WI38 (cell line): ENCODE data around the gene ELMO1.

ENCODE experiments used
- H3K4me3 ChIP-seq: 2 replicates; pipeline ENCODE4 v1.5.1; 2011; ENCODE audit warnings: low read depth, mild to moderate bottlenecking, control low read depth, low read length
- CTCF ChIP-seq: IDR thresholded peaks from 2 replicates; pipeline ENCODE4 v1.5.1; 2012; ENCODE audit warnings: low read depth, mild to moderate bottlenecking, control low read depth, low read length

ELMO1 gene

GRCh38 chr7:36844374-36844773, 604.3 kb downstream of the ELMO1 start:
- no peak for TF ChIP-seq CTCF

GRCh38 chr7:36840904-36841303, 607.8 kb downstream of the ELMO1 start:
- no peak overlapping the region for H3K4me3 ChIP-seq
- TF ChIP-seq CTCF = no peak

More at GRCh38 chr7:36844374-36844773, 604.3 kb downstream of the ELMO1 start:
- H3K4me3 ChIP-seq = no peak overlapping the region

GRCh38 chr7:36838616-36839225, 609.9 kb downstream of the ELMO1 start:
- no peak for TF ChIP-seq CTCF
- no peak overlapping the region for H3K4me3 ChIP-seq

- TF ChIP-seq CTCF = no peak
- no peak overlapping the region for H3K4me3 ChIP-seq
Observed at GRCh38 chr7:36831049-36831448, 617.6 kb downstream of the ELMO1 start.

- no peak for TF ChIP-seq CTCF
- no peak overlapping the region for H3K4me3 ChIP-seq
Observed at GRCh38 chr7:36827726-36828703, 620.6 kb downstream of the ELMO1 start.

- no peak for TF ChIP-seq CTCF
- no peak overlapping the region for H3K4me3 ChIP-seq
Observed at GRCh38 chr7:36825501-36825900, 623.2 kb downstream of the ELMO1 start.

GRCh38 chr7:36823353-36823752, 625.3 kb downstream of the ELMO1 start:
- TF ChIP-seq CTCF = no peak
- no peak overlapping the region for H3K4me3 ChIP-seq
